Dermis blood vessel endothelial cell (primary cell): ENCODE data around the gene APBB3. TPM values are rescaled to one million over a fixed set of nuclear protein-coding genes. Genes with fewer than 3 reads are reported as not detected.

Experiments
- DNase-seq: peaks from one replicate; pipeline ENCODE4 v3.0.0; 2010
- total RNA-seq: library from RNA; depleted of rRNA; stranded (reverse); fragments of >200 nt; gene quantifications from 2 replicates; pipeline ENCODE4 v1.2.3, GENCODE V29; 2014

APBB3 gene
- total RNA-seq, 1 donor from 2014 or later: 16.2 TPM

GRCh38 chr5:140551872-140552271 is 12.5 kb downstream of the APBB3 start:
- no peak for DNase-seq

- no peak for DNase-seq
Measured at GRCh38 chr5:140550147-140551079, 14.0 kb downstream of the APBB3 start.

- peak; percentile 63 for DNase-seq
Measured at GRCh38 chr5:140549237-140550144, 14.9 kb downstream of the APBB3 start.

GRCh38 chr5:140548791-140549190 is 15.6 kb downstream of the APBB3 start:
- no peak for DNase-seq

- DNase-seq: no peak
Measured at GRCh38 chr5:140548300-140548688, 16.1 kb downstream of the APBB3 start.

- DNase-seq: peak; percentile 98
Measured at GRCh38 chr5:140547508-140548299, 16.7 kb downstream of the APBB3 start, which contains the start of gene EIF4EBP3. TSS of gene EIF4EBP3 (plus strand) at chr5:140547662. CDS start at chr5:140547738, 76 bp downstream.

- no peak for DNase-seq
Measured at GRCh38 chr5:140546851-140547507, 17.4 kb downstream of the APBB3 start.

- no peak for DNase-seq
Measured at GRCh38 chr5:140545606-140546005, 18.8 kb downstream of the APBB3 start.

GRCh38 chr5:140544986-140545385 is 19.4 kb downstream of the APBB3 start:
- DNase-seq: no peak

GRCh38 chr5:140542972-140543371 is 21.4 kb downstream of the APBB3 start:
- DNase-seq: no peak

- DNase-seq: no peak
Measured at GRCh38 chr5:140540227-140540626, 24.2 kb downstream of the APBB3 start.

- DNase-seq: no peak
Measured at GRCh38 chr5:140524003-140524402, 40.4 kb downstream of the APBB3 start.

GRCh38 chr5:140513124-140513523 is 51.3 kb downstream of the APBB3 start:
- no peak for DNase-seq

GRCh38 chr5:140509898-140510297 is 54.5 kb downstream of the APBB3 start:
- peak; percentile 41 for DNase-seq

Other genes starting within 250 kb of the APBB3 start
- gene HBEGF, start 218.0 kb downstream of the APBB3 start, total RNA-seq: 30.6 and 33.4 TPM in 2 replicates
- gene SLC4A9, start 204.4 kb downstream of the APBB3 start, total RNA-seq: not detected in 2 replicates
- gene ANKHD1, start 162.8 kb downstream of the APBB3 start, total RNA-seq: 70.1 and 80.0 TPM in 2 replicates
- 0.37 and 0.51 TPM in 2 replicates for gene EIF4EBP3, start 16.9 kb downstream of the APBB3 start, total RNA-seq
- gene SRA1, start 7.1 kb downstream of the APBB3 start, total RNA-seq: 19.1 and 25.7 TPM in 2 replicates
- 30.1 and 61.0 TPM in 2 replicates for gene SLC35A4, start 230 bp upstream of the APBB3 start, total RNA-seq
- 1.7 and 3.2 TPM in 2 replicates for gene CD14, start 68.6 kb upstream of the APBB3 start, total RNA-seq
- gene TMCO6, start 74.9 kb upstream of the APBB3 start, total RNA-seq: 18.0 and 50.2 TPM in 2 replicates
- 24.9 and 40.8 TPM in 2 replicates for gene NDUFA2, start 83.0 kb upstream of the APBB3 start, total RNA-seq
- 114 and 125 TPM in 2 replicates for gene IK, start 83.2 kb upstream of the APBB3 start, total RNA-seq
- 41.1 and 45.1 TPM in 2 replicates for gene WDR55, start 100.3 kb upstream of the APBB3 start, total RNA-seq
- 0.14 and 0.68 TPM in 2 replicates for gene DND1, start 109.0 kb upstream of the APBB3 start, total RNA-seq
- 53.1 and 73.4 TPM in 2 replicates for gene HARS1, start 126.8 kb upstream of the APBB3 start, total RNA-seq
- gene HARS2, start 126.9 kb upstream of the APBB3 start, total RNA-seq: 31.5 and 32.3 TPM in 2 replicates
- gene ZMAT2, start 135.8 kb upstream of the APBB3 start, total RNA-seq: 55.5 and 62.3 TPM in 2 replicates
- gene PCDHA1, start 221.5 kb upstream of the APBB3 start, total RNA-seq: 0.17 TPM in 1 of 2 replicates, not detected in the other
- gene PCDHA2, start 230.3 kb upstream of the APBB3 start, total RNA-seq: 0.17 TPM in 1 of 2 replicates, not detected in the other
- 0.14 and 0.17 TPM in 2 replicates for gene PCDHA3, start 236.5 kb upstream of the APBB3 start, total RNA-seq
- 0.17 and 0.23 TPM in 2 replicates for gene PCDHA4, start 242.5 kb upstream of the APBB3 start, total RNA-seq